ENCODE data around the gene CHDH.

GRCh38 chr3:53883008-53883407, 36.8 kb upstream of the CHDH start:
- TF ChIP-seq CTCF (IDR thresholded peaks at IDR 0.05; ENCODE audit: low read length) (no peak), EZH2 (IDR thresholded peaks at IDR 0.05; ENCODE audit: borderline replicate concordance, low read length) (no peak)
